Loucy (cell line): ENCODE results near the gene BTBD18.

Source experiments
- CTCF ChIP-seq: fragments of 200-600 bp; sonication (generic); conservative IDR thresholded peaks from 2 replicates; pipeline ENCODE4 v1.5.1; 2014; ENCODE audit warnings: mild to moderate bottlenecking, antibody characterized with exemption, low read length
- EZH2phosphoT487 ChIP-seq: fragments of 200-600 bp; IDR thresholded peaks from 2 replicates; pipeline ENCODE4 v1.6.1; 2018; ENCODE audit warnings: antibody characterized with exemption, mild to moderate bottlenecking, moderate library complexity, borderline replicate concordance

- no peak for TF ChIP-seq CTCF
- TF ChIP-seq EZH2phosphoT487, result no peak
Observed at GRCh38 chr11:57758174-57758573, 6.6 kb upstream of the BTBD18 start.
